Measurements from ENCODE around the gene MSANTD4. TPM values are rescaled to one million over a fixed set of nuclear protein-coding genes. Genes with fewer than 3 reads are reported as not detected.
"Not testable (repeated sequence)": the region's sequence is repeated elsewhere in the genome, so short reads cannot be mapped to it uniquely, and the experiment has no call there.

The MSANTD4 gene
- total RNA-seq (2014; rRNA removed; shearing (Covaris generic)), result 16.1 and 17.8 TPM in 2 replicates

DNA sequence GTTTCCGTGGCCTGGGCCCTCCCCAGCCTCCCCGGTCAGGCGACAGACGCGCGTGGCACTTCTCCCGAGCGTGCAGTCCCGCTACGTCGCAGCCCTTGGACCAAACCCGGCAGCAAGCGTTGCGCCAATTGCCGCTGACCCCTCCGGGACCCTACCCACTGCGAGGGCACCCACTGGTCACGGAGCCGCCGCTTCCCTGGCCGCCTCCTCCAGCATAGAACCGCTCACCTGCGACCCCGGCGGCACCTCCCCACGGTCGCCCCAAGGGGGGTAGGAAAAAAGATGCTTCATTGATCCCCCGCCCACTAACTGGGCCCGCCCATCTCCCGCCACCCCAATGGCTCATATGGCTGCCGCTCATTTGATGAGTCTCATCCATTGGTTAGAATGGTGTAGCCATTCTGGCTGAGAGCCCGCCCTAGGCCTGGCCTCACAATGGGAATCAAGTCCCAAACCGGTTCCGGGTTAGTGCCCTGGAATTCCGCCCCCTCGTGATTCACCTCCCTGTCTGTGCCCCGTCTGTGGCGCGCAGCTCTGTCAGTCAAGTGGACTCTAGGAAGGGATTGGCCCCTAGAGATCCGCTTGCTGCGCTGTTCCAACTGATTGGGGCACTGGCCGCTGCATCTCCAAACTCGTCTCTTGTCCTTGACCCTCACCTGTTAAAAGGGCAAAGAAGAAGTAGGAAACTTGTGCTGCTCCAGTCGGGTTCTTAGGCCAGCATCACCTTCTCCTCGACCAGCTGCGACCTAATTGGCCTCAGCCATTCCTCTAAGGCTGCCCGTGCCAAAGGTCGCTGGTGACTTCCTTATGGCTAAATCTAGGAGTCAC lies at the start of gene MSANTD4:
MSANTD4 (minus strand) TSS at position 274 of the 828 bp plus-strand sequence. CDS start 11,323 bp downstream, outside the sequence.
- peak; percentile 99 for DNase-seq (ENCODE audit: low spot score)

DNA sequence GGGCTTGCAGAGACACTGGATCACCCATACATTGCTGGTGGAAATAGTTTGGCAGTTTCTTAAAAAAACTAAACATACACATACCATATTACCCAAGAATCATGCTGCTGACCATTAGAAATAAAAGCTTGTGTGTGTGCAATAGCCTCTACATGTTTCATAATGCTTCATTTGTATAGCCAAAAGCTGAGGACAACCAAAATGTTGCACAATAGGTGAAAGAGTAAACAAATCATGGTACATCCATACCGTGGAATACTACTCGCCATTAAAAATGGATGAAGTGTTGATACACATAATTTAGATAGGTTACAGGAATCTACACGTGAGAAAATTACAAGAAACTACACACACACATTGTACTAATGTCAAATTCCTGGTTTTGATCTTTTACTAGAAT lies 48.6 kb upstream of the MSANTD4 start:
- DNase-seq (ENCODE audit: low spot score), result no peak

DNA sequence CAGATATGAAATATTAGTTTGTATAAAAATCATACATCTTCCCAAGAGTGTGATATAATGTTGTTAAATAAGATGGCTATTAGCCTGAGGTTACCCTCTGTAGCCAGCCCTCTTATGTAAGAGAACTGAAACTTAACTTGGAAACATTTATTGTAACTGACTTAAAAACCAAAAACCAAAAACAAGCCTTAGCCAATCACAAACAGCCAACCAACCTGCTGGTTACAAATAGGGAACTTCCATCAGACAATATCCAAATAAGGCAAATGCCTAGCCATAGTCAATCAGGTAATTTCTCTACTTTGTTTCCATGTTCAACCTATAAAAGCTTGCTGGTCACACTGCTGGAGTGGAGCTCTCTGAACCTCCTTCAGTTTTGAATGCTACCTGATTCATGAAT lies 41.0 kb upstream of the MSANTD4 start:
- DNase-seq (ENCODE audit: low spot score), result no peak

DNA sequence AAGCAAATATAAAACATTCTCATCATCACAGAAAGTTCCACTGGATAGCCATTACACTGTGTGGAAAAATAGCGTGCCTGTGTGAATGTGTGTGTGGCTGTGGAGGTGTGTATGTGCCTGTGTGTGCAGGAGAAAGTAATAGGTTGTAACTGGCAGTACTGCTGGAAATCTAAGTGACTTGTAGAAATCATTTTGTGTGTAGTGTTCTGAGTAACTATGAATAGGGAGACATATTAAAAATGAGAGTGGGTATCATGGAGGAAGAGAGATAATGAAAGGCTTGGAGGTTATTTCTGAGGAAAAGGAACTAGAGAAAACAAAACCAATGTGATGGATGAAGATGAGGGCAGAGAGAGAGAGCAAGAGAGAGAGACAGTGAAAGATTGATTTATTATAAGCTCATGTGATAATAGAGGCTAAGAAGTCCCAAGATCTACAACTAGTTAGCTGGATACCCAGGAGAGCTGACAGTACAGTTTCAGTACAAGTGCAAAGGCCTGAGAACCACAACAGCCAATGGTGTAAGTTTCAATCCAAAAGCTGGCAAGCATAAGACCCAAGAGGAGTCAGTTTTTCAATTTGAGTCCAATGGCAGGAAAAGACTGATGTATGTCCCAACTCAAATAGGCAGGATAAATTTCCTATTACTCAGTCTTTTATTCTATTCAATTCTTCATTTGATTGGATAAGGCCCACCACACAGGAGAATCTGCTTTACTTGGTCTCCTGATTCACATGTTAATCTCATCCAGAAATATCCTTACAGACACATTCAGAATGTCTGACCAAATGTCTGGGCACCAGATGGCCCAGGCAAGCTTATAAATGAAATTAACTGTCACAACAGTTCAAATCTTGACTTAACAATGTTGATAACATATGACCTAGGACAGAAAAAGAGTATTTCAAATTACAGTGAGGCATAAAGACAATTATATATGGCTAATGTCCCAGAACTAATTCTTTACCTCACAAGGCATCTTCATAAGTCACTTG lies 40.2 kb upstream of the MSANTD4 start:
- no peak for DNase-seq (ENCODE audit: low spot score)

DNA sequence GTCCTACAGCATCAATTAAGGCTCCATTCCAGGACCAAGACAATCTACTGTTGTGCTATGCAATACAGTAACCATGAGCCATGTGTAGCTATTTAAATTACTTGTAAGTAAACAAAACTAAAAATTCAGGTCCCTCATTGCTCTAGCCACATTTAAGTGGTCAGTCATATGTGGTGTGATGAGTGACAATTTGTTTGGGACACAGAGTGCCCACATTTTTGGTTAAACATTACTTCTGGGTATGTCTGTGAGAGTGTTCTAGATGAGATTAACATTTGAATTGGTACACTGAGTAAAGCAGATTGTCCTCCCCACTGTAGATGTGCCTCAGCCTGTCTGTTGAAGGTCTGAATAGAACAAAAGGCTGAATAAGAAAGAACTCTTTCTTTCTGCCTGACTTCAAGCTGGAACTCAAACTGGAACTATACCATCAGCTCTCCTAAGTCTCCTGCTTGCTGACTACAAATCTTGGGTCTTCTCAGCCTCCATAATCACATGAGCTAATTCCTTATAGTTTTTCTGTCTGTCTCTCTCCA lies 39.3 kb upstream of the MSANTD4 start:
- DNase-seq (ENCODE audit: low spot score), result no peak

DNA sequence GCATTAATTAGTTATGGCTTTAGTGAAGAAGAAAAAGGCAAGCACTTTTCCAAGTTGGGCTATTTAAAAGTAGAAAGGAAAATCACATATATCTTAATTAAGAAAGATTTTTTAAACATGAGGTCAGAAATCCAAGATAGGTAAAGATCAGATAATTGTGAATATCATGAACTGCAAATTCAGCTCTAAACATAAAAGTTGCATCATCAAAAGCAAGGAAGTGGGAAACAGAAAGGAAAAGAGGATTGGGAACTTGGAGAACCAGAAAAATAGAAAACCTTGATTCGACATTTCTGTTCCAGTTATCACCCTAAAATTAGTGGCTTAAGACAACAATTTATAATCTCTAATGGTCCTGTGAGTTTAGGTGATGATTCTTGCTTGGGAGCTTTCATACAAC lies 37.6 kb upstream of the MSANTD4 start:
- DNase-seq (ENCODE audit: low spot score), result no peak

DNA sequence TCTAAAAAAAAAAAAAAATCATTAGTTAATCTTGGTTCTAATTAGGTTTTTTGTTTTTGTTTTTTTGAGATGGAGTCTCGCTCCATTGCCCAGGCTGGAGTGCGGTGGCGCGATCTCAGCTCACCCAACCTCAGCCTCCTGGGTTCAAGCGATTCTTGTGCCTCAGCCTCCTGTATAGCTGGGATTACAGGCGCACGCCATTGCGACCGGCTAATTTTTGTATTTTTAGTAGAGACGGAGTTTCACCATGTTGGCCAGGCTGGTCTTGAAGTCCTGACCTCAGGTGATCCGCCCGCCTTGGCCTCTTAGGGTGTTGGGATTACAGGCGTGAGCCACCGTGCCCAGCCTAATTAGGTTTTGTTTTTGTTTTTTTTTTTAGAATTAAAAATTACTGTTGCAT lies 36.3 kb upstream of the MSANTD4 start:
- DNase-seq (ENCODE audit: low spot score), result not testable (repeated sequence)

DNA sequence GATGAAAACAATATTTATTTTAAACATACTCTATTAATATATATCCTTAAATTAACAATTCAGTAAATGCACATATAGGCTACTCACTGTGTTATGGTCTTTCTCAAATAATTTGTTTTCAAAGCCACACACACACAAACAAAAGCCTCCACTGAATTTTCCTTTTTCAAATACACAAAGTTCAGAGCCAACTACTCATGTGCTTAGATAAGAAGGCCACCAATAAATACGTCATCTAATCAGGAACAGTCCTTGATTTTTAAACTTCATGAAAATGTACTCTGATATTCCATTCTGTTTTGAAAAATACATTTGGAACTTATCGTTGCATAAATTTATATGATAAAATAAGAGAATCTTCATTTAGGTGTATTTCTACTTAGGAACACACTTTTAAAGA lies 29.1 kb upstream of the MSANTD4 start:
- DNase-seq (ENCODE audit: low spot score), result no peak

DNA sequence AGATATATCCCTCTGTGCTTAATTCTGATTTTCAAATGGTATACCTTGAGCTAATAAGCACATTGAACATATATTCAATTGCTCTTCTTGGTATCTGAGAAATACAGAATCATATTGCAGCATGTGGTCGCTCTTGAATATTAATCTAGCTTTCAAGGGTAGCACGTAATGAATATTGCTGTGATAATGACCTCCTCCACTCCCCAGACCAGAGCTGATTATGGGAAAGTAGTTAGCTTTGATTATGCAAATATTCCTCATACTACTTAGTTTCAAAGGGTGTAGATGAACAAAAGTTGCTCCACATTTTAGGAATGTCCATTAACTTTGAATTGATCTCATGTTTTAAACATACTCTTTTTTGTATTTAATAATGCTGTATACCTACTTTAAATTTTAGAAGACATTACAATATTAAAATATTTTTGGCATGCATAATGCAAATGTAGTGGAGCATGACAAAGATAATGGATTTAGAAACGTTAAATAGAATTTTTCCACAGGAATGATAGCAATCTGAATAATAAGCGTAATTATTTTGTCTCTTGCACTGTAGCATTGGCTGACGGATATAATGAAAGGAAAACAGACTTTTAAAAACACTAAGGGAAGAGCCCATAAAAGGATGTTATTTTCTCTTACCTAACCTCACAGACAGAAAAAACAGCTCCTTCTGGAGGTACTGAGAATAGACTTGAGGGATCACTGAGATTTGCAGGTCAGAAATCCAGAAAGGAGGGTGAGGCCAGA lies 27.9 kb upstream of the MSANTD4 start:
- DNase-seq (ENCODE audit: low spot score), result no peak

DNA sequence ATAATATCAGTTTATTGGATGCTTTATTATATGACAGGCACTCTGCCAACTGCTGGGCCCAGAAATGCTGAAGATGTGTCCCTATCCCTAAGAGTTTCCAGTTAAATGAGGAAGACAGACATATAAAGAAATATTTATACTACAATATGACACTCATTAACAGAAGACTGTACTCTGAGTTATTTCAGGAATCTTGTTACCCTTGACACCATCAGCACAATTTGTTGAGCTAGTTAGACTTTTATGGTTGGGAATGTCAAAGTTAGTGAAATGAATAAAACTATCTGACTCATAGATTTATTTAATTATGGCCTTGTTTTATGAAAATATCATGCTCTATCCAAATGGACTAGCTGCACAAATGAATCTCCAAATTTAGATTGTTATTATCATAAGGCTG lies 25.6 kb upstream of the MSANTD4 start:
- no peak for DNase-seq (ENCODE audit: low spot score)

DNA sequence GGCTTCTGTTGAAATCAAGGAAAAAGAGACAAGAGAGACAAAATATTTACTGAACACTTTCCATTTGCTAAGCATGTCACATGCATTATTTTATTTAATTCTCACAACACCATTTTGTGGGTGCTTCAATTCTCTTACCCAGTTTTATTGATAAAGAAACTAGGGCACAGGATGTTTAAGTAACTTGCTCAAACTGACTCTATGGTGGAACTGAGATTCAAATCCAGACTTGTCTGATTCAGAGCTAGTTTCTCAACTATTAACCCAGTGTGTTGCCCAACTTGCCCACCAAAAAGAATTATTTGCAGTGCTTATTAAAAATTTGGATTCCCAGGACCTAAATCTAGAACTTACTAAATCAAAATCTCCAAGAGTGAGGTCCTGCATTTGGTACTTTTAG lies 21.5 kb upstream of the MSANTD4 start:
- DNase-seq (ENCODE audit: low spot score), result no peak

DNA sequence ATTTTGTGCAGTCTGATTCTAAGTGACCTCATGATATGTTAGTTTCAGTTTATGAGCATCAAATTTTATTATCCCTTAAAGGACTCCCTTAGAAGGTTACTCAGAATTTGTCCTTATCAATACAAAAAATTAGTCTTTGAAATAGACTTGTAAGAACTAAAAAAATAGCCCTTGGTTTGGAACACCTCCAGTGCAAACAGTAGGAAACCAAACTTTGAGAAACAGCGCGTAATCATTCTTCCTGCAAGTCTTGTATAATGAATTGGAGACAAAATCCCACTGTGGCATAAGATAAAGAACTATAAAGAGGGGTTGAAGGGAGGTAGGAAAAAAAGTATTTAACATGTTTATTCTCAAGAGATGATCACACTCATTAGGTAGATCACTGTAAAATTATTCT lies 10.8 kb upstream of the MSANTD4 start:
- DNase-seq (ENCODE audit: low spot score), result no peak

DNA sequence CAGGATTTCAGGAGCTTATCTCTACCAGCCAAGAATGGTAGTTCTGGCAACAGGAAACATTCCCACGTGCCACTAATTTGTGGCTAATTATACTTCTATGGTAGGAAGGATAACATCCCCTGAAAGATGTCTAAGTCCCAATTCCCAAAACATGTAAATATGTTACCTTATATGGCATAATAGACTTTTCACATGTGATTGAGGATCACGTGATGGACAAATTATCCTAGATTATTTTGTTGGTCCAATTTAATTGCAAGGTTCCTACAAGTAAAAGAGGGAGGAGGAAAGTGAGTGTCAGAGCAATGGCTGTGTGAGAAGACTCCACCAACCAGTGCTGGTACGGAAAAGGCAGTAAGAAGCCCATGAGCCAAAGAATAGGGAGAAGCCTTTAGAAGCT lies 9.9 kb upstream of the MSANTD4 start:
- no peak for DNase-seq (ENCODE audit: low spot score)

DNA sequence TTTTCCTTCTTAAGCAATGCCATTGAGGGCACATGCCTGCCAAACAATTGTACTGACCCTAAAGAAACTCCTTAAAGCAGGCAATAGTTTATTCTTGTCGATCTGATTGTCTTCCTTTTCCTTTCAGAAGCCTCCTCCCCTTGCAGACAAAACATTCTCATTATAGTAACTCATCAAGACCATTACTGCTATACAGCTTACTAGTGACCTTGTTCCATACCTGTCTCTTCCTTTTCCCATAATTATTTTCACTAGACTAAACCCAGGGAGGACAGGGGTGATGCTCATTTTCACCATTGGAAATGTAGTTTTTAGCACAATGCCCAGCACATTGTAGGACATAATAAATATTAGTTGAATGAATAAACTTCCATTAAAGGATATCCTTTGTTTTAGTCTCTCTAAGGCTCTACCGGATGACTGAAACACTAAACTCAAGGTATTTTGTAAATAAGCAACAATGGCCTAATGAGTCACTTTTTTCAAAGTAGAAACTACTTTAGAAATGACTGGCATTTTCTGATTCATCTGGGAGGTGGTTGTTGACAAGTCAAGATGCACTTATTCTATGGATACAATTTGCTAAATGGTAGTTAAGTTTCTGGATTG lies 9.3 kb upstream of the MSANTD4 start:
- DNase-seq (ENCODE audit: low spot score), result peak; percentile 13

DNA sequence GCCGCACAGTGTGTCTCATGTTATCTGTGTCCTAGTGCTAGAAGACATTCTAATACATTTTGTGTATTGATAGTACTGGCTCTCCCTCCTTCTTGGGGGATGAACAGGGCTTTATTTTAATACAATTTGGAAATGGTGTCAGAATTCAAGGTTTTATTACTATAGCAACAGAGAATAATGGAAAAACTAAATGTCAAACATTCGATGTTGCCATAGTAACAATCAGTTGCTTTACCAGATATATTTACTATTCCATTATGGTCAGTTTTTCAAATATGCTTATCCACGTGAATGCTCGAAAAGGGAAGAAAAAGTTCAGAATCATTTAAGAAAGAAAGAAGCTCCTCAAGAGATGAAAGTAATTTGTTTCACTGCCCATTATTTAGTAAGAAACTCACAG lies 8.6 kb upstream of the MSANTD4 start:
- no peak for DNase-seq (ENCODE audit: low spot score)

DNA sequence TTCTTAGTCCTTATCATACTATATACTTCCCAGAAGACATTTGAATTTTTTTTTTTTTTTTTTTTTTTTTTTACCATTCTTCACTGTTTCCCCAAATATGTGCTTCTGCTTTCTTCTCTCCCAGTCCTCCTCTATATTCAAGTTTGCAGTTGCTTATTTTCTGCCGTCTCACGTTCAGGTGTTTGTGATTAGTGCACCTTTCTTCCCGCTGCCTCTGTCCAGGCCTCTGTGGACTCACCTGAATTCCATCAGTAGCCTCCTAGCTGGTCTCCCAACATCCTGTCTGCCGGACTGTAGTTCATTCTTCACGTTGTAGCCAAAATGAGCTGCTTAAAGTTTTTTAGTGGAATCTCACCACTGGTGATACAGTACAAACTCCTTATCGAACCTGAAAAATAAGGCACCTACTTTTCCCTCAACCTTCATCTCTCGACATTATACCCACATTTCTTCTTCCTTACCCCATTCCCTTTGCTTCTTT lies 795 bp upstream of the MSANTD4 start:
- DNase-seq (ENCODE audit: low spot score), result no peak

DNA sequence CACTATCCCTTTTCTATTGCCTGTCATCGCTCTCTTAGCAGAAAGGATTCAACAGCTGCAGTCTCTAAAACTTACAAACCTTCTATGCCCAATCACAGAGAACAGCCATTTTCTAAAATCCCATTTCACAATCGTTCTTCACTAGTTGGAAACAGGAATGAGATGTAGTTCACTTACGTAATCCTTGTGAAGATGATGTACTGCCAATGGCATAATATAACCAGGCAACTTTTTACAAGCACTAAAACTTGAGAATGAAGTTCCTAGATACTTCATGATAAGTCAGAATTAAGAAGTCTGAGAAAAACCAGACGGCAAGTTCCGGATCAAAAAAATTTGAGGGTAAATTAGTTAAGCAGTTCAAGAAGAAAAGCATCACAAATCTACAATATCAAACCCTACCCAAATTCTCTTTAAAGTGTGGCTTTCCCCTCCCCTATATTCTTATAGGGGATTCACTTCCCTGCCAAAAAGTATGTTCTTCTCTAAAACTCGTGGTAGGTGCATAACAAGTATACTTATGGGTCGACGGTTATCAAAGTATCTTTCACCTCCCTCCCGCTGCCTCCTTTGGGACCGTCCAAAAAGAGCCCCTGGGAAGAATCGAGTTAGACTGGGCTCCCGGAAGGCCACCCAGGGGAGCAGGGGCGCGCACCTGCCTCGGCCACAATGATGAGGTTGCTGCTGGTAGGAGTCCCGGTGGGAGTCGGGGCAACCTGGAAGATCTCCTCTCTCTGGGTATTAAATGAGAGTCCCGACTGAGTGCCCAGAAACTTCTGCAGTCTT lies 666 bp downstream of the MSANTD4 start:
- no peak for DNase-seq (ENCODE audit: low spot score)

DNA sequence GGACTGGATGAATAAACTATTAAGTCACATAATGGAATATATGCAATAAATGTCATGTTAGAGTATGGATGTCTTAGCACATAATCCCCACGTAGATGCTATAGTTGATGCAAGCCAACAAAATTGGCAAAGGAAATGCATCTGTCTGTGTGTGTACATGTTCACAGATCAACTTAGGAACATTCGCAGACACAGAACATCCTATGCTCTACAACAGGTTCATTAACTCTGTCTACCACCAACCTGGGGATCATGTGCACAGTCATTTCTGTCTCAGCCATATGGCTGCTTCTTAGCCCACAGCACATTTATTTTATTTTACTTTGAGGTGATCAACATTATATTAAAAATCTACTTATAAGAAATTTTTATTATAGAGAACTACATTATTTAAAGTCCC lies 4.9 kb downstream of the MSANTD4 start:
- no peak for DNase-seq (ENCODE audit: low spot score)

DNA sequence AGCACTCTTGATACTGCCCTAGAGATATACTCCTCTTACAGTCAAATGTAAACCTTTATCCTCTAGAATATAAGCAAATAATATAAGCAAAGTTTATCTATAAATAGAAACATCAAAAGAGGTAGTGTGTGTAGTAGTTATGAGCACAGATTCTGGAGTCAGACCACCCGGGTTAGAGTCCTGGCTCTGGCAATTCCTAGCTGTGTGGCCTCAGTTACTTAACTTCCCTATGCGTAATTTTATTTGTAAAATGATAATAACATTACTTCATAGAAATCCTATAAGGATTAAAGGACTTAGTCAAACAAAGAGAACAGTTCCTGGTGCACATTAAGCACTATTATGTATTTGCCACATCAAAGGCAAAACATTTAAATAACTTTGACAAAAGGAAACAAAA lies 7.0 kb downstream of the MSANTD4 start:
- no peak for DNase-seq (ENCODE audit: low spot score)

DNA sequence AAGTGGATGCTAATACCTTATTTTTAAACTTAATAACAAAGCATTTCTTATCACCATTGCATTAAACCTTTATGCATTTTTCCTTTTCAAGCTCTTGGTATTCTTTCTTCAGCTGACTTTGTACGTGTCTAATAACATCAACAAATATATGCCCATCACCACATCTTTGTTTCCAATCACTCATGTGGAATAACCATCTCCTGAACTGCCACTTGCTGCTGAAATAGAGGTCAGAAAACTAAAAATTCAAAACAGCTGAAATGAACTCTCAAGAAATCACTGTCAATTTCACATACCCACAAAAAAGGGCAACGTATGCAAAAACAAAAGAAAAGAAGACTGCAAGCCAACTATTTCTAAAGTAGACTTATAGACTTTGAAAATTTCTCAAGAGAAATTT lies 7.4 kb downstream of the MSANTD4 start:
- DNase-seq (ENCODE audit: low spot score), result no peak
